HUES48 (cell line): ENCODE results near the gene NDUFS4.

Source experiments
- H3K27ac ChIP-seq: one replicate; pipeline ENCODE4 v1.7.0; 2013; ENCODE audit warnings: low read depth, low read length, inconsistent platforms
- H3K27me3 ChIP-seq: 2 replicates; pipeline ENCODE4 v1.6.1; 2013; ENCODE audit warnings: mild to moderate bottlenecking, low read length; ENCODE audit not compliant: control insufficient read depth, insufficient read depth
- H3K36me3 ChIP-seq: 2 replicates; pipeline ENCODE4 v1.6.1; 2013; ENCODE audit warnings: low read length; ENCODE audit not compliant: control insufficient read depth, insufficient read depth
- H3K4me1 ChIP-seq: 2 replicates; pipeline ENCODE4 v1.6.1; 2013; ENCODE audit warnings: mild to moderate bottlenecking, low read length; ENCODE audit not compliant: control insufficient read depth, insufficient read depth
- H3K4me3 ChIP-seq: 2 replicates; pipeline ENCODE4 v1.5.1; 2013; ENCODE audit warnings: mild to moderate bottlenecking, low read depth, low read length
- H3K9ac ChIP-seq: 2 replicates; pipeline ENCODE4 v1.6.1; 2013; ENCODE audit warnings: mild to moderate bottlenecking, low read depth, low read length, moderate library complexity
- H3K9me3 ChIP-seq: 2 replicates; pipeline ENCODE4 v1.6.1; 2013; ENCODE audit warnings: low read length; ENCODE audit not compliant: control insufficient read depth, insufficient read depth

Gene NDUFS4

GRCh38 chr5:53571403-53571802, 11.0 kb downstream of the NDUFS4 start:
- Histone ChIP-seq H3K36me3 (no peaks in the 10 kb centered on the region), H3K4me3 (no peak overlapping the region), H3K27ac (no peak overlapping the region), H3K9me3 (no peaks in the 10 kb centered on the region), H3K4me1 (peaks cover 6% of the 10 kb centered on the region; the same call in 1 of the 2 replicates), H3K27me3 (no peaks in the 10 kb centered on the region), H3K9ac (no peak overlapping the region)

- no peaks in the 10 kb centered on the region for H3K9me3 ChIP-seq
- H3K27ac ChIP-seq = peak overlapping the region; percentile 14
- H3K27me3 ChIP-seq = no peaks in the 10 kb centered on the region
- H3K36me3 ChIP-seq = no peaks in the 10 kb centered on the region
- no peak overlapping the region for H3K4me3 ChIP-seq
- peaks cover 6% of the 10 kb centered on the region; the same call in 1 of the 2 replicates for H3K4me1 ChIP-seq
- no peak overlapping the region for H3K9ac ChIP-seq
These were observed 14.7 kb downstream of the NDUFS4 start for GRCh38 chr5:53575101-53575500.

- no peaks in the 10 kb centered on the region for H3K36me3 ChIP-seq
- no peaks in the 10 kb centered on the region for H3K27me3 ChIP-seq
- no peak overlapping the region for H3K4me3 ChIP-seq
- no peak overlapping the region for H3K27ac ChIP-seq
- no peak overlapping the region for H3K9ac ChIP-seq
- H3K9me3 ChIP-seq = no peaks in the 10 kb centered on the region
- peaks cover 6% of the 10 kb centered on the region; the same call in 1 of the 2 replicates for H3K4me1 ChIP-seq
These were observed 15.4 kb downstream of the NDUFS4 start for GRCh38 chr5:53575831-53576230.

- peaks cover 6% of the 10 kb centered on the region; the same call in 1 of the 2 replicates for H3K4me1 ChIP-seq
- H3K27ac ChIP-seq = no peak overlapping the region
- H3K27me3 ChIP-seq = no peaks in the 10 kb centered on the region
- no peak overlapping the region for H3K4me3 ChIP-seq
- no peaks in the 10 kb centered on the region for H3K9me3 ChIP-seq
- H3K9ac ChIP-seq = no peak overlapping the region
- H3K36me3 ChIP-seq = no peaks in the 10 kb centered on the region
These were observed 16.2 kb downstream of the NDUFS4 start for GRCh38 chr5:53576674-53577073.

- Histone ChIP-seq H3K9me3 (no peaks in the 10 kb centered on the region), H3K9ac (no peak overlapping the region), H3K4me1 (peaks cover 6% of the 10 kb centered on the region; the same call in 1 of the 2 replicates), H3K27me3 (no peaks in the 10 kb centered on the region), H3K36me3 (no peaks in the 10 kb centered on the region), H3K27ac (no peak overlapping the region), H3K4me3 (no peak overlapping the region)
These were observed 18.4 kb downstream of the NDUFS4 start for GRCh38 chr5:53578854-53579253.

- no peak overlapping the region for H3K4me3 ChIP-seq
- H3K27me3 ChIP-seq = no peaks in the 10 kb centered on the region
- no peaks in the 10 kb centered on the region for H3K9me3 ChIP-seq
- H3K4me1 ChIP-seq = no peaks in the 10 kb centered on the region
- H3K27ac ChIP-seq = no peak overlapping the region
- no peaks in the 10 kb centered on the region for H3K36me3 ChIP-seq
- no peak overlapping the region for H3K9ac ChIP-seq
These were observed 20.1 kb downstream of the NDUFS4 start for GRCh38 chr5:53580547-53580946.

- Histone ChIP-seq H3K27me3 (no peaks in the 10 kb centered on the region), H3K36me3 (no peaks in the 10 kb centered on the region), H3K4me3 (no peak overlapping the region), H3K4me1 (no peaks in the 10 kb centered on the region), H3K27ac (no peak overlapping the region), H3K9me3 (no peaks in the 10 kb centered on the region), H3K9ac (no peak overlapping the region)
These were observed 21.8 kb downstream of the NDUFS4 start for GRCh38 chr5:53582225-53582624.

- Histone ChIP-seq H3K4me3 (no peak overlapping the region), H3K4me1 (no peaks in the 10 kb centered on the region), H3K9me3 (no peaks in the 10 kb centered on the region), H3K27ac (no peak overlapping the region), H3K27me3 (no peaks in the 10 kb centered on the region), H3K36me3 (no peaks in the 10 kb centered on the region), H3K9ac (no peak overlapping the region)
These were observed 30.3 kb downstream of the NDUFS4 start for GRCh38 chr5:53590759-53591158.

GRCh38 chr5:53594419-53594818, 34.0 kb downstream of the NDUFS4 start:
- Histone ChIP-seq H3K36me3 (no peaks in the 10 kb centered on the region), H3K9ac (no peak overlapping the region), H3K27ac (no peak overlapping the region), H3K9me3 (no peaks in the 10 kb centered on the region), H3K4me3 (no peak overlapping the region), H3K4me1 (no peaks in the 10 kb centered on the region), H3K27me3 (no peaks in the 10 kb centered on the region)

- Histone ChIP-seq H3K27ac (no peak overlapping the region), H3K9me3 (no peaks in the 10 kb centered on the region), H3K36me3 (no peaks in the 10 kb centered on the region), H3K4me3 (no peak overlapping the region), H3K4me1 (no peaks in the 10 kb centered on the region), H3K27me3 (no peaks in the 10 kb centered on the region), H3K9ac (no peak overlapping the region)
These were observed 37.5 kb downstream of the NDUFS4 start for GRCh38 chr5:53597894-53598293.

- Histone ChIP-seq H3K9ac (no peak overlapping the region), H3K4me3 (no peak overlapping the region), H3K27ac (no peak overlapping the region), H3K9me3 (no peaks in the 10 kb centered on the region), H3K27me3 (no peaks in the 10 kb centered on the region), H3K4me1 (no peaks in the 10 kb centered on the region), H3K36me3 (0 out of 2 replicates have a peak, but pooled peaks cover 17% of the 10 kb centered on the region)
These were observed 41.1 kb downstream of the NDUFS4 start for GRCh38 chr5:53601570-53601969.
